ENCODE results near the gene SAP30.

The SAP30 gene

DNA sequence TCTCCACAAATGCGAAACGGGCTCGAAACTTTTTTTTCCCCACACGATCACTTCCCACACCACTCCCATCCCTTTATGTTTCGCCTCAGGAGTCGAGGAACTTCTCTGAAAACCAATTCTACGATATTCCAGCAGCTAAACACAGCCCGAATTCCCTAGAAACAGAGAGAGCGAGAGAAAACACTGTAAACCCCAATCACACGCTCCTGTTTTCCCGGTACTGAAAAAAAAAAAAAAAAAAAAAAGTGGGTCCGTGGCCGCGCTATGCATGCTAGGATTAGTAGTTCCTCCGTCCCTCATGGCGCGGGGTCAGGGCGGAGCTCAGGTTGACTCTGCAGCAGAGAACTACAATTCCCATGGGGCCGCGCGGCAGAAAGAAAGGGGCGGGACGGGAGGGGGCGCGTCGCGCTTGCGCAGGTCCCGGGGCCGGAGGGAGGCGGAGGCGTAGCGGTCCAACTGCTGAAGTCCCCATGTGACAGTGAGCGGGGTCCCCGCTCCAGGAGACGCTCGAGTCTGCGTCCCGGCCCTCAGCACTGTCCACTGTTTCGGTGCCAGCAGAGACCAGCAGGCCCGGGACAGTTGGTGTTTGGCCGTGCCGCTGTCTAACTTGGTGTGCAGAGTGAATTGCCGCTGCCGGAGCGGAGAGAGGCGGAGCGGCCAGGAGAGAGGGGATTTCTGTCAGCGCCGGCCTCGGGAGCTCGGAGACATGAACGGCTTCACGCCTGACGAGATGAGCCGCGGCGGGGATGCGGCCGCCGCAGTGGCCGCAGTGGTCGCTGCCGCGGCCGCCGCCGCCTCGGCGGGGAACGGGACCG, at the start of gene SAP30:
TSS of gene SAP30 (plus strand) at position 478 of the 815 bp plus-strand sequence. CDS start at position 707, 229 bp downstream.
- DNase-seq (ENCODE audit: extremely low read depth in 1 of 2, low read depth in 1 of 2) = peak; percentile 91 to 97

GRCh38 chr4:173325007-173325736, 45.6 kb upstream of the SAP30 start:
- DNase-seq (ENCODE audit: extremely low read depth in 1 of 2, low read depth in 1 of 2) = no peak

- DNase-seq (ENCODE audit: extremely low read depth in 1 of 2, low read depth in 1 of 2) = no peak
Observed at GRCh38 chr4:173328236-173328901, 42.4 kb upstream of the SAP30 start.

- no peak for DNase-seq (ENCODE audit: extremely low read depth in 1 of 2, low read depth in 1 of 2)
Observed at GRCh38 chr4:173330590-173330989, 40.2 kb upstream of the SAP30 start.

- DNase-seq (ENCODE audit: extremely low read depth in 1 of 2, low read depth in 1 of 2) = no peak
Observed at GRCh38 chr4:173332021-173332487, 38.7 kb upstream of the SAP30 start.

DNA sequence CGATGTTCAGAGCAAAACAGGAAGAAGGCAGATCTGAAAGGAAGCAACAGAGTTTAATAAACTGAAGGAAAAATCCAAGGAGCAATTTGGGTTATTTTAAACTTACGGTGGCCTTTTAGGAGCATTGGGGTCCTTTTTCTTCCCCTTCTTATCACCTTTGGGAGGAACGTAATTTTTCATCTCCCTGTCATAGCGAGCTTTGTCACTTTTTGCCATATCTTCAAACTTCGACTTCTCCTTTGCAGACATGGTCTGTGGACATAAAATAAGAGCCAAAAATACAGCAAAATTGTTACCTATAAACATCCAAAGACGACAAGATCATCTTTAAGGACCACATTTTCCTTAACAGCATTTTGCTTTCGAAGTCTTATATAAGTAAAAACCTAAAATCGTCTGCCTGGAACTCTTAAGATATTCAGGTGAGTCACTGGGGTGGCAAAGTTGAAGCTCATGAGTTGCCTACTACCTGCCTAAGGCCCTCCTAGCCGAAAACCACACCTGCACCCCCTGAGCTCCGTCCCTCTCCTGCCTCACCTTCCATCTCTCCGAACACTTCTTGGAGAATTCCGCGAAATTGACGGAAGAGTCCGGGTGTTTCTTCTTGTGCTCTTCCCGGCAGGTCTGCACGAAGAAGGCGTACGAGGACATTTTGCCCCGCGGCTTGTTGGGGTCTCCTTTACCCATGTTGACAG, 37.6 kb upstream of the SAP30 start:
- peak in 1 of 2 donors; percentile 2 for DNase-seq (ENCODE audit: extremely low read depth in 1 of 2, low read depth in 1 of 2)

GRCh38 chr4:173333658-173334084, 37.1 kb upstream of the SAP30 start:
- peak in 1 of 2 donors; percentile 28 for DNase-seq (ENCODE audit: extremely low read depth in 1 of 2, low read depth in 1 of 2)

DNA sequence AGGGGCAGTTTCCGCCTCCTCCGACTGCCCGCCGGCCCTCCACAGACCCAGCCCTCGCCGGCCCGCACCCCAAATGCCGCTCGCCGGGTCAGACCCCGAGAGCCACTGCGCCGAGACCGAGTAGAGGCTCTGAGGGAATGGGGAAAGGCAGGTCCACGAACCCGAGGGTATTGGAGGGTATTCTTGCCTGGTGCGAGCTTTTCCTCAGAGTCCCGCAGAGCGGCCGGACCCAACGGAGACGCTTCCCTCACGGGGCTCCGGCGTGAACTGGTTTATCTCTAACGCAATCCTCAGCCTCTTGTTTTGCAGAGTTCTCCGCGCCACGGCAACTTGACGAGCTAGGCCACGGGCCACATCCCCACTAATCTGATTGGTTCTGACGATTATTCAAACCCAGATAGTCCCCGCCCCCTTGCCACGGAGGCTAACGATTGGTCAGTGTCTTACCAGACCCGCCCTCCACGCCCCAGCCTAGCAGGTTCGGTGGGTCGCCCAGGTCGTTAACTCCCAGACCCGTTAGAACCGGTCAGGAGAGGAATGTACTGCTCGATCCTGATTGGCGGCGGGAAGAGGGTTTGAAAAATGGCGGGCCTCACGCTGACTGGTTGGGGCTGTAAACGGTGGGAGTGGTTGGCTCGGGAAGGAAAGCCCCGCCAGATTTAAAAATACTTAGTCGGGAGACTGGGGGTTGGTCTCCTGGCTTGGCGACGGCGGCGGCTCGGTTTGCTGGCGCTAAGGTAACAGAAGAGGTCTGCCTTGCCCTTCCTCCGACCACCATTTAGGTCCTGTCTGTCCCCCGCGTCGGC, 36.5 kb upstream of the SAP30 start, which contains the start of gene HMGB2:
TSS of gene HMGB2 (minus strand) at position 274 of the 806 bp plus-strand sequence. CDS start 709 bp downstream, outside the sequence.
- peak; percentile 98 to 100 for DNase-seq (ENCODE audit: extremely low read depth in 1 of 2, low read depth in 1 of 2)

DNA sequence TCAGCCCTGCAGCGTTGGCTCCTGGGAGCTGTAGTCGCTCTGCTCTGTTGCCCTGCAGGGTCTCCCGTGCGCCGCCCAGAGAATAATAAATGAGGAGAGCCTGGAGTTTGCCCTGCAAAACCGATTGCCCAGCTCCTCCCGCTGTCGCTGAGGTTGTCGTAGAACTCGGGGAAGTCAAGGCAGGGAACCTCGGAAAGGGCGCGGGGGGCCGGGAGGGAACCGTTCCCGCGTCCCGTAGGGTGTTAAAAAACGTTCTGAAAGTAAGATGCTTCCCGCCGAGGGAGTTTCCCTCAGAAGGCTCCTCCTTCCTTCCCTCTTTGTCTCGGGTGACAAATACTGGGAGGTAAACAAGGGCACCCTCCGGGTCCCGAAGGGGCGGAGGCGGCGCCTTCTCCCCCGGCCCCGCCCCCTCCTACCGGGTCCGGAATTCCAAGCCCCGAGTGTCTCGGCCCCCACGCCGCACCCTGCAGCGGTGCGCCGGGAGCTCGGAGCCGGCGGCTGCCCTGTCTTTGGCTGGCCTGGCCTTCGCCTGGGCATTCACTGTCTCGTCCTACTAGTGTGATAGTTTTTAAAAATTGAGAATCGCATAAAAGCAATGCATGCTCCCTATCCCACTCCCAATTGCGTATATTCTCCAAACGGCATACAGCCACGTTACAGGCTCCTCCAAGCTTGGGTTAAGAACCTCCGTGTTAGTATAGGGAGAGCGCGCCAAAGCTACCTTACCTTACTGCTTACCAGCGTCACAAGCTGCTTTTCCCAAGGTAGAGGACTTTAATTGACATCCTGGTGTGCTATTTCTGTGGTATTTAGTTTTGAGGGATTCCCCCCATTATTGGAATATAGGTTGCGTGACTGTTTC, 35.6 kb upstream of the SAP30 start:
- peak in 1 of 2 donors; percentile 3 for DNase-seq (ENCODE audit: extremely low read depth in 1 of 2, low read depth in 1 of 2)

- DNase-seq (ENCODE audit: extremely low read depth in 1 of 2, low read depth in 1 of 2) = no peak
Observed at GRCh38 chr4:173337463-173337862, 33.3 kb upstream of the SAP30 start.

GRCh38 chr4:173343832-173344397, 26.8 kb upstream of the SAP30 start:
- no peak for DNase-seq (ENCODE audit: extremely low read depth in 1 of 2, low read depth in 1 of 2)

DNA sequence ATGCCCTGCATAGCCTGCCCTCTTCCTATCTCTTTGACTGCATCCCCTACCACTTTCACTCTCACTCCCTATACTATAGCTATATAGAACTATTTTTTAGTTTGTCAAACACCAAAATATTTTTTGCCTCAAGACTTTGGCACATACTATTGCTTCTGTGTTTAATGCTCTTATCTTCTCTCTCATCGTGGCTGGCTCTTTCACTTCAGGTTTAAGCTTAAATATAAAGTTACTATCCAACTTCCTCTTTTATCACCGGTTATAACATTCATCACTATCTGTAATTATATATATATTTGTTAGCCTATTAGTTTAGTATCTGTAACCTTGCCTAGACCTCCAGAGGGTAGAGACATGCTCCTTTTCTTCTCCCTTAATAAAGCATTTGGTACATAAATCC, 25.1 kb upstream of the SAP30 start:
- no peak for DNase-seq (ENCODE audit: extremely low read depth in 1 of 2, low read depth in 1 of 2)

DNA sequence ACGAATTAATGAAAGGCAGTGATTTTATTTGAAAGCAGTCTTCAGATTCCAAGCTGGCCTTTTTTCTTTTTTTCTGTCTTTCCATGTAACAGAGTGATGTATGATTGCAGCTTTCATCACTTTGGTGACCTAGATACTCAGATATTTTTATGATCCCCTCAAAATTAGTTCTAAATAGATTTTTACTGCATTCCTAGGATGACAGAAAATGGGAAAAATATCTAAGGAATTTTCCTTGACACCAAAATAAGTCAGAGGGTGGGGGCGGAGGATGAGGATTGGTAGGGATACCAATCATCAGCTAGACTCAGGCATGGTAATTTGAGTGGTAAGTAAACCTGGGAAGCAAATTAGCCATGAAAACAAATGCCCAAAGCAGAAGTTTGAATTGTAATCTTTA, 24.7 kb upstream of the SAP30 start:
- no peak for DNase-seq (ENCODE audit: extremely low read depth in 1 of 2, low read depth in 1 of 2)

GRCh38 chr4:173347467-173347866, 23.3 kb upstream of the SAP30 start:
- no peak for DNase-seq (ENCODE audit: extremely low read depth in 1 of 2, low read depth in 1 of 2)

- DNase-seq (ENCODE audit: extremely low read depth in 1 of 2, low read depth in 1 of 2) = no peak
Observed at GRCh38 chr4:173357939-173358338, 12.8 kb upstream of the SAP30 start.

DNA sequence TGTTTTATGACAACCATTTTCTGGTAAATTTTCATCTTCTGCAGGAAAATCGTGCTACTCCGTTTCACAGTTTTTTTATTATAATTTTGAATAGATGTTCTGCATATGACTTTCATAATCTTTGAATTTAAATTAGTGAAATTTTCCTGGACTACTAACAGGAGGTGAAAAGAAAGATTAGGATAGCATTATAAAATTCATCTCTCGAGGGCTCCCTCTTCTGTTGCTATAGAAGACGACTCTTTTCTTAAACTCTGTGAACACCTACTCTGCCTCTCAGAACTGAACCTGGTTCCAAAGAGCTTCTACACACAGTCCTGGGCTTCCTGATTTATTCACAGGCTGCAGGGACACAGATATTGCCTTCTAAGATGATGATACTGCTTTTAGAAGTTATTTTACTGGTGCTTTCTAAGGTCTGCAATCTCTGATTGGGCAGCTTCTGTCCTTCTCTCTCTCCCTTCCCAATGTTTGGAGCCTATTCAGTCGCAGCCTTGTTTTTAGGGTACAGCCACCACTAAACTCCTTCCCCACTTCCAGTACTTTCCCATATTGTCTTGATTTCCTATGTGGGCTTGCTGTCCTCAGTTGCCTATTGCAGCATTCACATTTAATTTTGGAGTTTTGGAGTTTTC, 10.1 kb upstream of the SAP30 start:
- no peak for DNase-seq (ENCODE audit: extremely low read depth in 1 of 2, low read depth in 1 of 2)

DNA sequence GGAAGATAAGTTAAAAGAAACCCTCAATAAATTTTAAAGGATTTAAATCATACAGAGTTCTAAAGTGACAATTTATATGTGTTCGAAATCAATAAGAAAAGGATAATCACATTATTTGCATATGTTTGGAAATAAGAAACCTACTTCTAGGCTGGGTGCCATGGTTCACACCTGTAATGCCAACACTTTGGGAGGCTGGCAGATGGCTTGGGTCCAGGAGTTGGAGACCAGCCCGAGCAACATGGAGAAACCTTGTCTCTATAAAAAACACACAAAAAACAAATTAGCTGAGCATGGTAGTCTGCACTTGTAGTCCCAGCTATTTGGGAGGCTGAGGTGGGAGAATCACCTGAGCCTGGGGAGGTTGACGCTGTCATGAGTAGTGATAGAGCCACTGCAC, 8.1 kb upstream of the SAP30 start:
- no peak for DNase-seq (ENCODE audit: extremely low read depth in 1 of 2, low read depth in 1 of 2)

DNA sequence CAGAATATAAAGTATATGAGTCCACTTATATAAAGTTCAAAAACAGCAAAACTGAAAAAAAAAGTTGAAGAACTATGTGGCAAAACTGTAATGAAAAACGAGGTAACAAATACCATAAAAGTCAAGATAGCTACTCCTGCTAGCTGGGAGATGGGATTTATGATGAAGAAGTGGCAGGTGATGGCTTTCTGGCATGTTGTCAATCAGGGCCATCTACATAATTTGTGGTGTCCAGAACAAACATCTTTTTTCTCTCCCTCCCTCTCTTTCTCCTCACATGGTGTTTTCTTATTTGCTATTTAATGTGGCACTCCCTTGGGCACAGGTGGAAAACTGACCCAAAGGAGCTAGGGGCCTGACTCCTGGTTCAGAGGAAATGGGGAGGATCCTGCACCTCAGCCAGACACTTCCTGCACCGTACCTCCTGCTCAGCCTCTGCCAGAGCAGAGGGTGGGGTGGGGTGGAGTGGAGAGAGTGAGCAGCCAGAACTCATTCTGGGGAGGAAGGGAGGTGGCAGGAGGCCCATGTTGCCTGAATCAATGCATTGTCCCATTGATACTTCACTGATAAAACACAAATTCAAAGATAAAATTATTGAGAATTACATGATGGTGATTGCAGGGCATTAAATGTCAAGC, 5.3 kb upstream of the SAP30 start:
- DNase-seq (ENCODE audit: extremely low read depth in 1 of 2, low read depth in 1 of 2) = no peak

Measured in activated CD8-positive, alpha-beta memory T cell treated with anti-CD3 and anti-CD28 coated beads for 1 hour (primary cell).